Measurements from ENCODE around the gene PLS3.
"Not testable (repeated sequence)": the region's sequence is repeated elsewhere in the genome, so short reads cannot be mapped to it uniquely, and the experiment has no call there.

The PLS3 gene

GRCh38 chrX:115606861-115607260, 45.9 kb downstream of the PLS3 start:
- no peak for DNase-seq (ENCODE audit: low spot score)

GRCh38 chrX:115609621-115610020, 48.6 kb downstream of the PLS3 start:
- no peak for DNase-seq (ENCODE audit: low spot score)

DNA sequence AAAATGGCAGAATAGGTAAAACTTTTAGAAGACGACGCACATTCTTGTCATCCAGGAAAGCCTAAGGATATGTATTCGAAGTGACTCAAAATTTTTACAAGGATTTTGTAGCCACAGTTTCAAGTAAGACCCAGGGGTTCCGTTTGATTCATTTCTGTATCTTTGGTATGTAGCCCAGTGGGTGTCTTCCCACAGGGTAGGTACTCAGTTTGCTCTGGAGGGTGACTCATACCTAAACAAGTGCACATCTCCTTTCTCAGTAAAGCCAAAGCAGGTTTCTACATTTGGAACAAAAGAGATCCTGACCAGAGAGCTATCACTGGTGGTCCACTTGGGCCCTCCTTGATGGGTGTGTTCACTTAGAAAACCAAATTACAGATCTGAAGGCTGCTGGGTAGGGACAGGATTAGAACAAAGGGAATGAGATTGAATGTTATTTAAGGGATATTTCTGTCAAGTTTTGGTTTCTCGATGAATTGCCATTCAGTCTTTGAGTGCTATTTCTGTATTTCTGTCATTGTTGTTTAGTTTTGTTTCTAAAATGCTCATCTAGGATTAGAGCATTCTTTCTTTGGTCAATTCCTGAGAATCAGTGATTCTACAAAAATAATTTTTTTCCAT, 56.1 kb downstream of the PLS3 start:
- no peak for DNase-seq (ENCODE audit: low spot score)

- no peak for DNase-seq (ENCODE audit: low spot score)
These were observed 61.6 kb downstream of the PLS3 start for GRCh38 chrX:115622534-115622933.

DNA sequence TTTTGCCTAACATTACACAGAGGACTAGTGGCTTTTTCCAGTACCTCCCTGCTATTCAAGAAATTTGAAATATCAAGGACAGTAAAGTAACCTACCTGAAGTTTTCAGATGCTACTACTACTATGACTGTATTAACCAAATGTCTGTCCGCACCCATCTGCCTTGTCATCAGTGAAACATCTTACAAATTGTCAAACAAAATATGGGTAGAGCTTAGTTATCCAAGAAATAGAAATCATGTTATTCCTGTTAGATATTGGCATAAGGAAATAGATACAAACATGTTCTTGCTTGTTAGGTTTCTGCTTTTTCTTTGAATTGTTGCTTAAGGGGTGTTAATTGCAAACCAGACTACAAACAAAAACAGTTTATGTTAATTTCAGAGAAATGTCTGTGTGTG, 63.9 kb downstream of the PLS3 start:
- DNase-seq (ENCODE audit: low spot score), result no peak

DNA sequence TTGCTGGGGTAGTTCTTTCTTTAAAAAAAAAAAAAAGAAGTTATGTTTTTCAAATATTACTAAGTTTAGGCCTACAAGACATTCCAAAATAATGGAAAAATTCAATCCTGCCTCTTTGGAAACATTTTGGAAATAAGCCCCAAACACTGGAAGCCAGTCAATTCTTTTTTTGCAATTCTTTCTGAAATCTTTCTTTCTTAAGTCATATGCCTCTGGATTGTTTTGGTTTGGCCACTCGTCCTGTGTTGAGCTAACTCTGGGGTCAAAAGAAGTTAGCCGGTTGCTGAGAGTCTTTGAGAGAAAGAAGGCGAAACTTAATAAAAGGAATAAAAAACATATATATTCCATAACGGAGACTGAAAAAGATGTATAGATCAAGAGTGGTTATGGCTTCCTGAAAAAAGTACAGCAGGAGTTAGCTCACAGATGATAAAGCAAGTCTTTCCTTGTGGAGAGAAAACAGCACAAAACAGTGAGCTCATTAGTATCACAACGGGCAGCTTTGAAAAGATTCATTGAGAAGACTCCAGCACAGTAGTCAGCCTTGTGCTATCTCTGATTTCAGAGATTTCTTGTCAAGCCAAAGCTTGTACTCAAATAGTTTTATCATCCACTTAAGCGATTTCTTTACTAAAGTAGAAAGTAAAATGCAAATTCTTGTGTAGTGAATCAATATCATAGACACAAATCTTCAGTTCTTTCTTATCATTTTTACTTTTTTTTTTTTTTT, 64.8 kb downstream of the PLS3 start:
- no peak for DNase-seq (ENCODE audit: low spot score)

GRCh38 chrX:115630204-115630603, 69.2 kb downstream of the PLS3 start:
- DNase-seq (ENCODE audit: low spot score), result no peak

DNA sequence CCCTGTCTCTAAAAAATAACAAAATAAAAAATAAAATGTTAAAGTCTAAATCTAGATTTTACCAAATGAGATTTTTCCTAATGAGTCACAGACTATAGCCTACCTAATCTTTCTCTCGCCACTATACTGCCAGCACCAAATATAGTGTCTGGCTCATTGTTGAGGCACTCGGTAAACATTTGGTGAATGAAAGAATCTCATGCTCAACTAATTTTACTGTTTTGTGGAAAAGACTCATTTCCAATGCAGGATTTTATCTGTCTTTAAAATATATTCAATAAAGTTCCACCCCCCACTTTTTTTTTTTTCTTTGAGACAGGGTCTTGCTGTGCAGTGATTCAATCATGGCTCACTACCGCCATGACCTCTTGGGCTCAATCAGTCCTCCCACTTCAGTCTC, 71.5 kb downstream of the PLS3 start:
- DNase-seq (ENCODE audit: low spot score), result no peak

GRCh38 chrX:115633397-115633796, 72.4 kb downstream of the PLS3 start:
- DNase-seq (ENCODE audit: low spot score), result not testable (repeated sequence)

GRCh38 chrX:115639334-115639880, 78.4 kb downstream of the PLS3 start:
- no peak for DNase-seq (ENCODE audit: low spot score)

DNA sequence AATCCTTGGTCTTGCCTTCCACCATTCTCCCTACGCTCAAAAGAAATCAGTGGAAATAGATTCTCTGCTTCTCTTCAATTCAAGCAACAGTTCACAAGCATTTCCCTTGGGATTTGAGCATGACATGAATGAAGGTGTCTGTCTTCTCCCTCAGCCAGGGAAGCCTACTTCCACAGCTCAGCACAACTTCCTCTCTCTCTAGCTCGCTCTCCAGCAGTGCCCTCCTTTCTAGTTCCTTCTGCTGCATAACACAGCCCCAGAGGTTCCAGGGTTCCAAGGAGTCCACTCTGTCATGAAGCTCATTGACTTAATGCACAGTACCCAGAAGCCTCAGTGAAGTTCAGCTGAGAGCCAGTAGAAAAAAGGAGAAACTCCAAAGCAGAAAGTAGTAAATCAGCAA, 81.3 kb downstream of the PLS3 start:
- DNase-seq (ENCODE audit: low spot score), result no peak

DNA sequence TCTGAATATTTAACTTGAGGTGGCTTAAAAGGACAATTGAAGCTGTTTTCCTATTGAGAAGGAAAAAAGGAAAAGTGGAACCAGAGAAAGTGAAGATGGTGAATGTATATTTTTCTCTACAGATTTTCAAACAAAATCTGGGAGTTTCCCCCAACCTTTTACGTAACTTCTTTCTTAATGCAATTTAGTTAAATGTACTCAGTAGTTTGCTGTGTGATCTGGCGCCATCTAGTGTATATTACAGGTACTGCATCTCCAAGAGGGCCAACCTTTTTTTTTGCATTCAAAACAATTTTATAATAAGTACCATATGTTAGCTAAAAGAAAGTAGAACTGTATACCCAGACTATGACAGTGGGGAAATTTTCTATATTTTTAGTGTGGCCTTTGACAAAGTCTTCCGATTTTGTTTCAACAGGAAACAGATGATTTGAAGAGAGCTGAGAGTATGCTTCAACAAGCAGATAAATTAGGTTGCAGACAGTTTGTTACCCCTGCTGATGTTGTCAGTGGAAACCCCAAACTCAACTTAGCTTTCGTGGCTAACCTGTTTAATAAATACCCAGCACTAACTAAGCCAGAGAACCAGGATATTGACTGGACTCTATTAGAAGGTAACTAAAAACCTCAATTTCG, 82.0 kb downstream of the PLS3 start:
- DNase-seq (ENCODE audit: low spot score), result peak; percentile 48

DNA sequence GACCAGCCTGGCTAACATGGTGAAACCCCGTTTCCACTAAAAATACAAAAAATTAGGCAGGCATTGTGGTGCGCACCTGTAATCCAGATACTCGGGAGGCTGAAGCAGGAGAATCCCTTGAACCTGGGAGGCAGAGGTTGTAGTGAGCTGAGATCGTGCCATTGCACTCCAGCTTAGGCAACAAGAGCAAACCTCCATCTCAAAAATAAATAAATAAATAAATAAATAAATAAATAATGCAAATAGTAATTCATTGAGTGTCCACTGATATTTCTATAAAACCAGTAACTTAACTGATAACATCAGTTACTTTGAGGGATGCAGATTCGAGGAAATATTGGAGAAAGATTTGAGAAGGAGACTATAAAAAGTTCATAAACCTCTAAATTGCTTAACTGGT, 83.4 kb downstream of the PLS3 start:
- not testable (repeated sequence) for DNase-seq (ENCODE audit: low spot score)

GRCh38 chrX:115649461-115650063, 88.6 kb downstream of the PLS3 start:
- no peak for DNase-seq (ENCODE audit: low spot score)

DNA sequence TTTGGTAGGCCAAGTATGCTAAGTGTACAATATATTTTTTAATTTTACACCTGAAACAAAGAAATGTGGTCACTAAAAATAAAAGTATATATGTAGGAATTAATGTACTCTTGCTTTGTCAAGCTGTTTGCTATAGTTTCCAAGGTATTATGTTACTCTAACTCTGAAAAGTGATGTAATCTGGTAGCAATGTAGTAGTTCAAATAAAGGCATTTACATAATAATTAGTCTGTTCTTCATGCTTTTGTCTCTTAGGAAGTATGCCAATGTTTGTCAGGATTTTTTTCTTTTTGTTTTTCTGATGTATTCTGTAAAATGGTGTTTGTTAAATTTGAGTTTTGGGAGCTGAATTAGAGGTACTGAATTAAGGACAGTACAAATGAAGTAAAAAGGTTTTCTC, 89.5 kb downstream of the PLS3 start:
- DNase-seq (ENCODE audit: low spot score), result no peak

DNA sequence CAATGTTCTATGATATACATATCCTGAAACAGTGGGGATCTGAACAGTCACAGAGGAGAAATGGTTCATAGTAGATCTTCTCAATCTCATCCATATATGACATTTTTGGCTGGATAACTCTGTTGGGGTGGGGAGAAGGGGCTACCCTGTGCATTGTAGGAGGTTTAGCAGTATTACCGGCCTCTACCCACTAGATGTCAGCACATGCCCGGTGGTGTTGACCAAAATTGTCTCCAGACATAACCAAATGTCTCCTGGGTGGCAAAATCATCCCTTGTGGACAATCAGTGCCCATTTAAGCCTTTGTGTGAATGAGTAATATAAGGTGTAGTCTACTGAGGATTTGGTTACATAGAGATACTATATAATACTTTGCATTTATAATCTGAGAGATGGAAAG, 89.9 kb downstream of the PLS3 start:
- no peak for DNase-seq (ENCODE audit: low spot score)

DNA sequence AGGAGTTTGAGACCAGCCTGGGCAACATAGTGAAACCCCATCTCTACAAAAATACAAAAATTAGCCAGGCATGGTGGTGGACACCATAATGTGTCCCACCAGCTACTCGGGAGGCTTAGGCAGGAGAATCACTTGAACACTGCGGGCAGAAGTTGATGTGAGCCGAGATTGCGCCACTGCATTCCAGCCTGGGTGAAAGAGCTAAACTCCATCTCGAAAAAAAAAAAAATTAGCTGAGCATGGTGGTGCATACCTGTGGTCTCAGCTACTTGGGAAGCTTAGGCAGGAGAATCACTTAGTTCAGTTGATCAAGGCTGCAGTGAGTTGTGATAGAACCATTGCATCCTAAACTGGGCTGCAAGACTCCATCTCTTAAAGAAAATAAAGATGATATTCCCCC, 91.2 kb downstream of the PLS3 start:
- DNase-seq (ENCODE audit: low spot score), result no peak

GRCh38 chrX:115665122-115665521, 104.1 kb downstream of the PLS3 start:
- no peak for DNase-seq (ENCODE audit: low spot score)

DNA sequence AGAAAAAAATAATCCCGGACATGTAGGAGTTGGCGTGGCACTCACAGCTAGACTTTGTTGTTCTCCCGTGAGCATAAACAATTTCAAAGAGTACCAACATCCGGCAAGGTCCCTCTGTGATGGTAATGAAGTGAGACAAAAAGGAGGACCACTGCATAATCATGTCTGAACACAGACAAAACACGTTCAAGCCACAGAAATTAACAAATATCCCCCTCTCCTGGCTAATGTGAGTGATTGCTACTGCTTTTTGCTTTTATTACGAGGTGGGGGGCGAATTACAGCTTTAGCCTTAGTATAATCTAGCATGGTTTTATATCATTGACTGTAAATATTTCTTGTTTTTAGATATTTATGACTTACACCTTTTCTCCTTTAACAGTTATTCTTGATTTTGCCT, 118.5 kb downstream of the PLS3 start:
- DNase-seq (ENCODE audit: low spot score), result no peak

DNA sequence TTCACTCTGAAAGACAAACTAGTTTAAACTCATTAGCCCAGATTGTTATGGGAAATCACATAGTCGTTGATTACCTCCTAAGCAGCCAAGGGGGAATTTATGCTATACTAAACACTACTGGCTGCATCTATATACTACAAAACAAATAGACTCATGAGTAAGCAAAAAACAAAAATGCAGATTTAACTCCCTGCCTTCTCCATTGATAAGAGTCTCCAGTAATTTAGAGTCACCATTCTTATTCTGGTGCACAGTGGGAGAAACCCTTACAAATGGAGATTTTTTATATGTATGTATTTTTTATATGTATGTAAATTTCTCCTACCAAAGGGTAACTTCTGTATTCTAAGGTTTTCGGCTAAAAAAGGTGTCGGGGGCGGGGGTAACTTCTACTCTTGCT, 126.6 kb downstream of the PLS3 start:
- no peak for DNase-seq (ENCODE audit: low spot score)

DNA sequence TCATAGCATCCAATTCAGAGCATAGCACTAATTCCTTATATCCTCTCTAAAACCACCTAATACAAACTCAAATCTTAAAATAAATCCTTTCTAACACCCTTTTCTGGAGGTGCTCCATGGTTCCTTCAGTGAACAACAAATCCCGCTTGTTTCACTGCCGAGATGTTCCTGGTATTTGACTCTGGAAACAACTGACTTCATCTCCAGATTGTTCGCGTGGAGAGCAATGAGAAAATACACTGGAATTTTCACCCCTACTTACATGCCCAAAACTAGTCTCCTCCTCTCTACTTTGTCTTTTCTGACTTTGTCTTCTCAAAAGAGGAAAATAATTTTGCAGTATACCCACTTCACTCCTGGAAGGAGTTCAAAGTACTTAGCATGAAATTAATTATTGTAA, 129.0 kb downstream of the PLS3 start:
- DNase-seq (ENCODE audit: low spot score), result no peak

DNA sequence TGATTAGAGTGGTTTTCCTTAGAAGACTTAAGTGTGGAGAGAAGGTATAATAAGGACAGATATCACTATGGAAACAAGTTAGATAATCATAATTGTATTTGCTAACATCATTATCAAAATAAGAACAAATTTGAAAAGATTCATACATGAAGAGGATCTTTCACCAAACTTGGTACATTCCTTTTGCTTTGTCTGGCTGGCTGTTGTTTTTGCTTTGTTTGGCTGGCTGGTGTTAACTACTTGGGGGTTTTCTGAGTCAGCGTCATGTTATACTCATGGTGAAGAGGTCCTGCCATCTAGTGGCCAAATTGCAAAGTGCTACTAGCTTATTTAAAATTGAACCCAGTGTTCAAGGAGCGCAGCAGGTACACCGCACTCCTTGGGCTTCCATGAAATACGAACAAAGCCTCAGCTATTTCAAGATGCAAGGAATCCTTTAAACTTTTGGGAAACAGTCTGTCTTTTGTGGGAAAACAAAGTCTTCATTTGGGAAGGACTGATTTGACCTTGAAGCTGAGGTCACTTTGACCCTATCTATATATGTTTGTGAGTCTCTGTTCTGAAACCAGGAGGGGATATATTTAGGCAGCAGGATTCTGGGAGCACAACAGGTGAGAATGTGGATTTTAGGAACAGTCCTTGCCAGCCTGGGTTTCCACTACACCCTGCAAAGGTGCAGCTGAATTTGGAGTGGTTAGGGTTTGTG, 129.7 kb downstream of the PLS3 start:
- DNase-seq (ENCODE audit: low spot score), result peak; percentile 34

Data from CD4-positive, alpha-beta T cell treated with Interleukin-2 at 100 ng/mL for 4 hours (primary cell).